ENCODE data around the gene NIPAL1.

The NIPAL1 gene

DNA sequence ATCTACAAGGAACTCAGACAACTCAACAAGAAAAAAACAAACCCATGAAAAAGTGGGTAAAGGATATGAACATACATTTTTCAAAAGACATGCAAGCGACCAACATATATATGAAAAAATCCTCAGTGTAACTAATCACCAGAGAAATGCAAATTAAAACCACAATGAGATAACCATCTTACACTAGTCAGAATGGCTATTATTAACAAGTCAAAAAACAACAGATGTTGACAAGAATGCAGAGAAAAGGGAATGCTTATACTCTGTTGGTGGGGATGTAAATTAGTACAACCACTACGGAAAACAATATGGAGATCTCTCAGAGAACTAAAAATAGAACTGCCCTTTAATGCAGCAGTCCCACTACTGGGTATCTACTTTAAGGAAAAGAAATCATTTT, 12.1 kb downstream of the NIPAL1 start:
- DNase-seq: no peak

- DNase-seq: no peak
These were observed 13.9 kb downstream of the NIPAL1 start for GRCh38 chr4:48030470-48030869.

GRCh38 chr4:48031802-48032525, 15.4 kb downstream of the NIPAL1 start:
- no peak for DNase-seq

GRCh38 chr4:48032721-48033120, 16.1 kb downstream of the NIPAL1 start:
- DNase-seq: no peak

- no peak for DNase-seq
These were observed 16.8 kb downstream of the NIPAL1 start for GRCh38 chr4:48033412-48033811.

GRCh38 chr4:48033825-48034413, 17.3 kb downstream of the NIPAL1 start:
- DNase-seq: no peak

GRCh38 chr4:48035952-48036351, 19.4 kb downstream of the NIPAL1 start:
- no peak for DNase-seq

DNA sequence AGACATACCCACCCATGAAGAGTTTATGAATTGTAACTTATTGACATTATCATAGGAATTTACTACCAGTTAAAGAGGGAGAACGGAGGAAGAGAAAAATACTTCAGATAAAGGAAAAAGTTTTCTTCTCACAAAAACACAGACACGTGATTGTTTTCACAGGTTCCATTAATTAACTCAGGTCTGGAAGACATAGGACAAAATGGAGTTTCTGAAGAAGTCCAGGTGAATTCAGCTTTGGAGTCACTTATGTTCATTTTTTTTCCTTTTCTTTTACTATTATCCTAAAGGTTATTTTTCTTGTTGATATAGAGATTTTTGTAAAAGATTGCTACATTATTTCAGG, 20.5 kb downstream of the NIPAL1 start:
- no peak for DNase-seq

DNA sequence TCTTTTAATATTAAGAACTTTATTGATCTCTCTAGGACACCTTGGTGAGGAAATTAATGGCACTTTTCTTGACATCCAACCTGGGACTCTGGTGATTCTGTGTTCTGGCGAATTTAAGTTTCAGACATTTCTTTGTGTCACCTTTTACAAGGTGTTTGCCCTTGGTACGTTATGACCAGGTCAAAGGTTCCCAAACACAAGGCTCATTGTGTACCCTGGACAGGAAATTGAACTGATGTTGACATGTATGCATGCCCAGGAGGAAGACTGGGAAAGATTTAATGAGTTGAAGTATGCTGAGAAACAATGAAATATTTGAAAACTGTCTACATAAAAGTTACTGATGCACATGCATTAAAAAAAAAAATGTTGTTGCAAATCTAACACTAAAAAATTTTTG, 22.1 kb downstream of the NIPAL1 start:
- DNase-seq: no peak

- DNase-seq: no peak
These were observed 23.0 kb downstream of the NIPAL1 start for GRCh38 chr4:48039561-48039960.

GRCh38 chr4:48041535-48042137, 25.1 kb downstream of the NIPAL1 start:
- no peak for DNase-seq

GRCh38 chr4:48042979-48043461, 26.4 kb downstream of the NIPAL1 start:
- no peak for DNase-seq

DNA sequence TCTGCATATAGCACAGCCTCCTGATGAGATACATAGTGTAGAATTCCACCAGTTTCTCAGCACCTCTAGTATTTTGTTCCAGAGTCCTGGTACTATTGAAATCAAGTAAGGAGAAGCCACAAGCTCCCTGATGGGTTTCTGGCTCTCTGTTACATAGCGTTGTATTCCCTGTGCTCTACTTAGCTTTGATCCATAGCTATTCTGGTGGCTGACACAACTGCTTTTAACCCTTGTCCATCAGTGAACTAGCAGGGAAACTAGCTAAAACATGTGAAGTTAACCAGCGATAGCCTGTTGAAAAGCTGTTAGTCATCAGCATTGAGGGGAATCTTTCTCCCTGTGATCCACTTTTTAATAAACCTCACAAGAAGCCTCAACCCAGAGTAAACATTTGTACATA, 26.9 kb downstream of the NIPAL1 start:
- DNase-seq: no peak

DNA sequence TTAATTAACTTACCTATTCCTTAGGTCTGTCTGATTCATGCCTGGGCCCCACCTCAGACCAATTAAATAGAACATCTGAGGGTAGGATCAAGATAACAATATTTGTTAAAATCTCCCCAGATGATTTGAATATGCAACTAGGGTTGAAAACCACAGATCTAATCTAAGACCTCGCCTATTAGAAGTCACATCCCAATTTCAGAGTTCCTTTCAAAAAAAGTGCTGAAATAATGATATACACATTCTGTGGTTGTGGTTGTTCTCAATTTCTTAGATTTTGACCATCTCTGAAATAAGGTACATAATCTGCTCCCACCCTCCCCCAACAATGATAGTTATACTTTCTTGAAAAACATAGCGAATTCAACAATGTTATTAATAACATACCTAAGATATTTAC, 27.7 kb downstream of the NIPAL1 start:
- no peak for DNase-seq

DNA sequence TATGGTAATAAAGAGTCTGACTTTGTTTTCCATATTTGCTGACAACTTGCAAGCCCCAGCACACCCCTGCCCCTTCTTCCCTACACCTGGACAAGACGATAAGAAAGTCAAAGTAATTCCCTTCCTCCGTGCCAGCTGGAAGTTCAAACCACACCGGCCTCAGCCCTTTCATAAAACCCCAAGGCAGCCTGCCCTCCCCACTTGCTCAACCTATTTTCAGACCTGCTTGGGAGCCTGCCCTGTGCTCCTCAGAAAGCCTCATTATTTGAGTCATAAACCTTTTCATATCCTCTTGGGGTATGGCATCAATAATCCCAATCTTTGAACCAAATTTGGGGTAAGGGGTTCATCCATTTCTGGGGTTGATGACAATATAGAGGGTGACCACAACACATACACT, 29.5 kb downstream of the NIPAL1 start:
- DNase-seq: no peak

DNA sequence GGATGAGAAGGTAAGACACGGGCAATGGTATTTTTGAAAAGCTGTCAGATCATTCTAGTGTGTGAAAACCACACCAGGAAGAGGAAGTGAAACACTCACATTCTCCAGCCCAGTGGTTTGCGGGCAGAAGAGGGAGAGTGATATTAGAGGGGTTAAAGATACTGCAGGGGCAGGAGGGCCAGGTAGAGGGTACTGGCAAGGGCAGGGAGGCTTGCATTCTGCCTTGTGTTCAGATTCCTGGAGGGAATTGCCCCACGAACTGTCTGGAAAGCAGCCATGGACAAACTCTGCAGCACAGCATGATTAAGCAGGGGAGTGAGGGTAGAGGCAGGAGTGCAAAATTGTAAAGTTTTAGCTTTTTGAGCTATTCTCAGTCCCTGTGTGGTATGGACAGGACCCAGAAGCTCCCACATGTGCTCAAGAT, 30.9 kb downstream of the NIPAL1 start:
- no peak for DNase-seq

GRCh38 chr4:48047896-48048295, 31.3 kb downstream of the NIPAL1 start:
- DNase-seq: no peak

- no peak for DNase-seq
These were observed 32.9 kb downstream of the NIPAL1 start for GRCh38 chr4:48049483-48049882.

GRCh38 chr4:48051078-48051477, 34.5 kb downstream of the NIPAL1 start:
- DNase-seq: no peak

DNA sequence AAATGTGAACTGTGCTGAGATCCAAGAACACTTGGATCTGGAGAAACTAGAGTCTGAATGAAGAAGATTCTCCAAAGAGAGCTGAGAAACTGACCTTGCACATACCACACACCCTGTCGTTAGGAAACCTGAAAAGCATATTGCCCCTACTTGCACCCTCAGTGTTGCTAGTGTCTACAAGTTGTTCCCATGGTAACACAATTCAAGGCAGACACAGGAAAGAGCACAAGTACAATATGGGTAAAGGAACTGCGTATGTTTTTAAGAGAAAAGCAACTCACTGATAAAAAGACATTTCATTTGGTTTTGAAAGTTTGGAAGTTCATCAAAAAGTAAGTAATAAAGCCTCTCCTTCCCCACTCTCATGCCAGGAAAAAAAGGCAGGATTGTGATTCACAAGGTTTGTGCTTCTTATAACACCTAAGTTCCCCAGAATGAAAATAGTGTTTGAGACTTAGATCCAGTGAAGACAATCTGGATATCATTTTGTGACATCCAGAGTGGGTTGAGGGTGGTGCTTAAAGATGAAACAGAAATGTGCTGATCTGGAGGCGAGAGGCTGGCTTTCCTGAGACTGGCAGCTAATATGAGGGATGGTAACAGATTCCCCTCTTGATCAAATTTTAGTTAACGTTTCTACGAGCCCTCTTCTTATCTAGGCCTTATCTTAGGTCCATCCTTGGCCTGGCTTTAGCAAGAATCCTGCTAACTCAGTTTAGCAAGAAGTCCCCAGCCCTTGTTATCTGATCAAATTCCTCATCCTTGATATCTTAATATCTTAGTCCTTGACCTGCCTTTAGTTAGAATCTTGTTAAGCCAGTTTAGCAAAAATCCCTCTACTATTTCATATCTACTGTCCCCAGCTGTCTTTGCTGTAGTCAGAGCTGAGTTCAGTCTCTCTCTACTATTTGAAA, 42.3 kb downstream of the NIPAL1 start:
- DNase-seq: no peak

- DNase-seq: no peak
These were observed 47.8 kb downstream of the NIPAL1 start for GRCh38 chr4:48064349-48064748.

GRCh38 chr4:48065587-48066052, 49.0 kb downstream of the NIPAL1 start:
- no peak for DNase-seq

- DNase-seq: no peak
These were observed 51.0 kb downstream of the NIPAL1 start for GRCh38 chr4:48067536-48067935.

Measured in NCI-H1092 treated with DMSO at 0.1 percent for 48 hours (cell line).